ENCODE results near the gene LNP1. TPM values are rescaled to one million over a fixed set of nuclear protein-coding genes. Genes with fewer than 3 reads are reported as not detected.

Gene LNP1
- total RNA-seq, 2 experiments from 2014 or later: 8.9 to 12.7 TPM

DNA sequence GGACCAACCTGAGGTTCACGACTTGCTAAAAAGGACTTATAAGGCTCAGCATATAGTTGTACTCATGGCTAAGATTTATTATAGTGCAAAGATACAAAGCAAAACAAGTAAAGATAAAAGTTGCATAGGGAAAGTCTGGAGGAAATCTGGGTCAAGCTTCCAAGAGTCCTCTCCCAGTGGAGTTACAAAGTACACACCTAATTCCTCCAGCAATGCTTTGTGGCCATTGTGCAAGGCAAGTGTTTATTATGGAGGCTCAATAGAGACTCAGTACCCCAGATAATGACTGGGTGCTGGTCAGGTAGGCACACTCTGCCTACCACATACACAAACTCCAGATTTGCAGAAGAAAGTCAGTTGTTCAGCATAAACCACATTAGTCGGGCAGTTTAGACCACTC lies 22.9 kb downstream of the LNP1 start:
- no peak for DNase-seq (ENCODE audit: low spot score)
- Histone ChIP-seq H3K27ac (ENCODE audit: low read depth, low read length, poor library complexity, severe bottlenecking) (no peak overlapping the region), H2AFZ (ENCODE audit: low read length) (no peak overlapping the region), H3K4me2 (ENCODE audit: low read length) (no peak overlapping the region), H3K36me3 (ENCODE audit: insufficient read depth, low read length) (no peaks in the 10 kb centered on the region), H3K4me3 (ENCODE audit: low read depth, low read length, poor library complexity, severe bottlenecking) (no peak overlapping the region), H3K9me2 (ENCODE audit: insufficient read depth, low read length) (no peaks in the 10 kb centered on the region; the same call in 1 of the 2 replicates), H3K9me3 (ENCODE audit: low read length) (no peaks in the 10 kb centered on the region), H3K79me2 (ENCODE audit: insufficient read depth, low read depth, low read length) (no peaks in the 10 kb centered on the region), H4K20me1 (ENCODE audit: insufficient read depth, low read length) (no peaks in the 10 kb centered on the region; the same call in 1 of the 2 replicates), H3K4me1 (ENCODE audit: insufficient read depth, low read length, poor library complexity, severe bottlenecking) (peaks cover 2% of the 10 kb centered on the region)
- ChIA-PET CTCF (ENCODE audit: unreplicated experiment) (no interaction called here), POLR2A (interaction anchor here (1.2 kb wide), 1 partner anchor 16 kb away, joined by 3 read pairs; no protein-coding TSS in a partner anchor)
- BruUV-seq (replicated peaks): no TSS peak
- intact Hi-C loops (cut with micrococcal nuclease; ENCODE audit: unreplicated experiment): no loop called here
- TF ChIP-seq, protein P1, sequence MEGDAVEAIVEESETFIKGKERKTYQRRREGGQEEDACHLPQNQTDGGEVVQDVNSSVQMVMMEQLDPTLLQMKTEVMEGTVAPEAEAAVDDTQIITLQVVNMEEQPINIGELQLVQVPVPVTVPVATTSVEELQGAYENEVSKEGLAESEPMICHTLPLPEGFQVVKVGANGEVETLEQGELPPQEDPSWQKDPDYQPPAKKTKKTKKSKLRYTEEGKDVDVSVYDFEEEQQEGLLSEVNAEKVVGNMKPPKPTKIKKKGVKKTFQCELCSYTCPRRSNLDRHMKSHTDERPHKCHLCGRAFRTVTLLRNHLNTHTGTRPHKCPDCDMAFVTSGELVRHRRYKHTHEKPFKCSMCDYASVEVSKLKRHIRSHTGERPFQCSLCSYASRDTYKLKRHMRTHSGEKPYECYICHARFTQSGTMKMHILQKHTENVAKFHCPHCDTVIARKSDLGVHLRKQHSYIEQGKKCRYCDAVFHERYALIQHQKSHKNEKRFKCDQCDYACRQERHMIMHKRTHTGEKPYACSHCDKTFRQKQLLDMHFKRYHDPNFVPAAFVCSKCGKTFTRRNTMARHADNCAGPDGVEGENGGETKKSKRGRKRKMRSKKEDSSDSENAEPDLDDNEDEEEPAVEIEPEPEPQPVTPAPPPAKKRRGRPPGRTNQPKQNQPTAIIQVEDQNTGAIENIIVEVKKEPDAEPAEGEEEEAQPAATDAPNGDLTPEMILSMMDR (conservative IDR thresholded peaks at IDR 0.05; ENCODE audit: low read length): no peak
- no peak for TF ChIP-seq EZH2phosphoT487 (IDR thresholded peaks at IDR 0.05; ENCODE audit: borderline replicate concordance, low read depth, low read length)

DNA sequence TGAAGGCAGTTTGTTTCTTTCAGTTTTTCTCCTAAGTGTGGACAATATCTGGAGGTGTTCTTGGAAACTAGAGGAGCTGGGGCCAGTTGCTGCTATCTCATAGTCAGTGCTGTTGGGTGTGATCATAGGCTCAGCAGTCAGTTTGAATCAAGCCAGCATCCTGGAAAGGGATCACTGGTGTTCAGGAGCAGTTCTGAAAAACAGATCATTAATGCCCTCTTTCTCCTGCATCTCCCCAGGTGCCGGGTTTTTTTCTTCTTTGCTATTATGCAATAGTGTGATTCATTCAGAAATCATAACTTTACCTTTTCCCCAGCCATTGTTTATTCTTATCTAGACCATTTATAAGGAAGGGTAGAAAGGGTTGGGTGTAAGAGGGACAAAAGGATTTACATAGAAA lies 24.0 kb downstream of the LNP1 start:
- H3K4me2 ChIP-seq (ENCODE audit: low read length): no peak overlapping the region
- intact Hi-C loops (cut with micrococcal nuclease; ENCODE audit: unreplicated experiment): no loop called here

More for the DNA sequence above, 24.0 kb downstream of the LNP1 start:
- TF ChIP-seq EZH2phosphoT487 (IDR thresholded peaks at IDR 0.05; ENCODE audit: borderline replicate concordance, low read depth, low read length): no peak
- TF ChIP-seq, protein P1 (conservative IDR thresholded peaks at IDR 0.05; ENCODE audit: low read length): no peak
- H3K79me2 ChIP-seq (ENCODE audit: insufficient read depth, low read depth, low read length): no peaks in the 10 kb centered on the region
- ChIA-PET CTCF (ENCODE audit: unreplicated experiment) (no interaction called here), POLR2A (interaction anchor here (1.2 kb wide), 1 partner anchor 15 kb away, joined by 3 read pairs; no protein-coding TSS in a partner anchor)
- no peaks in the 10 kb centered on the region for H3K9me3 ChIP-seq (ENCODE audit: low read length)
- H3K4me1 ChIP-seq (ENCODE audit: insufficient read depth, low read length, poor library complexity, severe bottlenecking): no peaks in the 10 kb centered on the region
- no peak overlapping the region for H2AFZ ChIP-seq (ENCODE audit: low read length)
- no TSS peak for BruUV-seq (replicated peaks)
- no peaks in the 10 kb centered on the region for H3K36me3 ChIP-seq (ENCODE audit: insufficient read depth, low read length)
- no peaks in the 10 kb centered on the region; the same call in 1 of the 2 replicates for H4K20me1 ChIP-seq (ENCODE audit: insufficient read depth, low read length)
- no peaks in the 10 kb centered on the region; the same call in 1 of the 2 replicates for H3K9me2 ChIP-seq (ENCODE audit: insufficient read depth, low read length)
- no peak overlapping the region for H3K27ac ChIP-seq (ENCODE audit: low read depth, low read length, poor library complexity, severe bottlenecking)
- DNase-seq (ENCODE audit: low spot score): no peak
- H3K4me3 ChIP-seq (ENCODE audit: low read depth, low read length, poor library complexity, severe bottlenecking): no peak overlapping the region

Measured in OCI-LY7 (cell line).